Omental fat pad (tissue), 4 donors: ENCODE measurements around the gene PTPN14. TPM values are rescaled to one million over a fixed set of nuclear protein-coding genes. Genes with fewer than 3 reads are reported as not detected.

Experiments used
- ATAC-seq: fragments of 150-250 bp; one replicate; pipeline ENCODE4 v1.9.1; 2016; ENCODE audit warnings: mild to moderate bottlenecking, moderate library complexity; ENCODE audit not compliant: low FRiP score
- DNase-seq: peaks from one replicate; pipeline ENCODE4 v3.0.0-alpha.2; 2019; ENCODE audit warnings: low spot score
- CTCF ChIP-seq, 3 donors: fragments of 450-650 bp; IDR thresholded peaks; one replicate each; pipeline ENCODE4 v1.5.1; 2016 to 2017; ENCODE audit warnings: antibody characterized with exemption in 3 of 3, mild to moderate bottlenecking in 3 of 3, moderate library complexity in 2 of 3
- total RNA-seq, 4 donors: library from RNA; depleted of rRNA; stranded (reverse); fragments of >200 nt; gene quantifications; one replicate each; pipeline ENCODE4 v1.1.0, GENCODE V29; 2016

PTPN14 gene
- total RNA-seq, 4 donors from 2014 or later, result 27.1 to 39.1 (median 35.7) TPM

- no peak for TF ChIP-seq CTCF (IDR thresholded peaks at IDR 0.05)
- no peak for ATAC-seq
- no peak for DNase-seq
Measured at GRCh38 chr1:214469290-214469689, 82.1 kb downstream of the PTPN14 start.

GRCh38 chr1:214467078-214467585 is 84.3 kb downstream of the PTPN14 start:
- TF ChIP-seq CTCF (IDR thresholded peaks at IDR 0.05), result no peak

GRCh38 chr1:214466403-214467077 is 84.9 kb downstream of the PTPN14 start:
- ATAC-seq, result peak; percentile 67

More at GRCh38 chr1:214467078-214467585, 84.3 kb downstream of the PTPN14 start:
- ATAC-seq, result peak; percentile 14
- no peak for DNase-seq

GRCh38 chr1:214464445-214465287 is 86.7 kb downstream of the PTPN14 start:
- DNase-seq (no peak), ATAC-seq (no peak)
- TF ChIP-seq CTCF (IDR thresholded peaks at IDR 0.05), result no peak

More at GRCh38 chr1:214466403-214467077, 84.9 kb downstream of the PTPN14 start:
- TF ChIP-seq CTCF (IDR thresholded peaks at IDR 0.05), result no peak
- DNase-seq, result no peak

- ATAC-seq, result no peak
- no peak for DNase-seq
- no peak for TF ChIP-seq CTCF (IDR thresholded peaks at IDR 0.05)
Measured at GRCh38 chr1:214463596-214463995, 87.8 kb downstream of the PTPN14 start.

- TF ChIP-seq CTCF (IDR thresholded peaks at IDR 0.05), result no peak
- no peak for ATAC-seq
- DNase-seq, result no peak
Measured at GRCh38 chr1:214462882-214463281, 88.5 kb downstream of the PTPN14 start.
